Measurements from ENCODE around the gene BLVRB.
A peak's percentile ranks its signal among the peaks of the same experiment; 100 is the strongest.

Gene BLVRB

DNA sequence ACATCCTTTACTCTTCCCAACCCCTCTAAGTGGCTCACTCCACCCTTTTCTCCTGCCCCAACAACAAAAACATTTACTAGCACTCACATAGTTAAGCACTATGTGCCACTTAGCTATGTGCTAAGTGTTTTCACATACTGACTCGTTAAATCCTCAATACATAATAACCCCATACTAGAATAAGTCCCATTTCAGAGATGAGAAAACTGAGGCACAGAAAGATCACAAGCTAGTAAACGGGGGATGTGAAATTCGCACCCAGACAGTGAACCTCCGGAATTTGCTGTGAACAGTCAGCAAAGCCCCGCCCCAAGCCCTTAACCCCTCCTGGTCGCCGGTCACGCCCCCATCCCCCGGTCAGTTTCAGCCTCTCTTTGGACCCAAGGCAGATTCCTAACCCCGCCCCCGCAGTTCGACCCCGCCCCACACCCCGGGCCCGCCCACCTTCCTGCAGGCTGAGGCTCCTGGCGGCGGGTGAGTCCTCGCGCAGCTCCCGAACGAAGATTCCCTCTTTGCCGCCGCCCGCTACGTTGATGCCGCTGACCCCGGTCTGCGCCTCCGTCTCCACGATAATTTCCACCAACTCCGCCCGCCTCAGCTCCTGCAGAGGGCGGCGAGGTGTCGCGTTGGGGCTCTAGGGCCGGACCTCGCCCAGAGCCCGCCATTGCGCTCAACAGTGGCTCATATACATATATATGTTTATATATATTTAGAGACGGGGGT is 62.1 kb downstream of the BLVRB start:
- peak; percentile 66 for DNase-seq (ENCODE audit: low read depth)

DNA sequence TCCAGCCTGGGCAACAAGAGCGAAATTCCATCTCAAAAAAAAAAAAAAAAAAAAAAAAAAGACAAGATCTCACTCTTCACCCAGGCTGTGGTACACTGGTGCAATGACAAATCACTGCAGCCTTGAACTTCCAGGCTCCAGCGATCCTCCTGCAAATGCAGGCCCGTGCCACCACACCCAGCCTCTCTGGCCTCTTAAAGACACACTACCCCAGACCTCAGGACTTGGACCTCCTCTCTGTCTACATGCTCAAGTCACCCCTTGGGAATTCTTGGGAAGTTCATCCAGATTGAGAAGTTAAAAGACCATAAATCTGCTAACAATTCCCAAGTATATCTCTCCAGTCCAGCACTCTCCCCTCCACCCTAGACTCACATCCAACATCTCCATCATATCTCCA is 65.0 kb downstream of the BLVRB start:
- no peak for DNase-seq (ENCODE audit: low read depth)

GRCh38 chr19:40398417-40399131 is 67.0 kb downstream of the BLVRB start:
- peak; percentile 57 for DNase-seq (ENCODE audit: low read depth)
